CD8-positive, alpha-beta memory T cell (primary cell): ENCODE data around the gene PSTK. TPM values are rescaled to one million over a fixed set of nuclear protein-coding genes. Genes with fewer than 3 reads are reported as not detected.

Experiments
- CTCF ChIA-PET: fragments of 350-600 bp; sonication (Branson Sonifier 250); formaldehyde crosslinking; loops from one replicate; lab custom pipeline; 2021; ENCODE audit warnings: antibody characterized with exemption; lab: Charles Lee
- POLR2A ChIA-PET: fragments of 350-600 bp; sonication (Branson Sonifier 250); formaldehyde crosslinking; loops from one replicate; lab custom pipeline; 2021; ENCODE audit warnings: antibody characterized with exemption; lab: Charles Lee
- DNase-seq, 5 donors: peaks; one replicate each; pipeline versions ENCODE4 v3.0.0 to v3.0.0-alpha.2; 2020 to 2022; ENCODE audit warnings: mixed read lengths in 1 of 5
- H3K27ac ChIP-seq: one replicate; pipeline ENCODE4 v1.7.0; 2013; ENCODE audit warnings: low read depth, mild to moderate bottlenecking, low read length, moderate library complexity
- H3K27me3 ChIP-seq: 2 replicates; pipeline ENCODE4 v1.7.0; 2013; ENCODE audit warnings: low read length, mild to moderate bottlenecking; ENCODE audit not compliant: insufficient read depth, poor library complexity, severe bottlenecking
- H3K36me3 ChIP-seq: 2 replicates; pipeline ENCODE4 v1.7.0; 2013; ENCODE audit warnings: mild to moderate bottlenecking, low read length, moderate library complexity; ENCODE audit not compliant: insufficient read depth
- H3K4me1 ChIP-seq: 2 replicates; pipeline ENCODE4 v1.7.0; 2013; ENCODE audit warnings: mild to moderate bottlenecking, low read length, moderate library complexity; ENCODE audit not compliant: insufficient read depth
- H3K4me3 ChIP-seq: 2 replicates; pipeline ENCODE4 v1.7.0; 2013; ENCODE audit warnings: mild to moderate bottlenecking, low read length
- H3K9me3 ChIP-seq: 2 replicates; pipeline ENCODE4 v1.7.0; 2013; ENCODE audit warnings: mild to moderate bottlenecking, low read length
- H3K27ac Mint-ChIP-seq, 8 donors: one replicate each; pipeline ENCODE4 v1.8.0; 2020 to 2021; ENCODE audit warnings: mixed read lengths in 8 of 8, mild to moderate bottlenecking in 6 of 8, inconsistent platforms in 3 of 8, moderate library complexity in 3 of 8
- H3K27me3 Mint-ChIP-seq, 2 donors: one replicate each; pipeline ENCODE4 v1.8.0; 2020 to 2021; ENCODE audit warnings: mixed read lengths in 2 of 2, mild to moderate bottlenecking in 1 of 2, moderate library complexity in 1 of 2
- H3K36me3 Mint-ChIP-seq, 3 donors: one replicate each; pipeline ENCODE4 v1.8.0; 2020 to 2021; ENCODE audit warnings: mixed read lengths in 3 of 3, inconsistent platforms in 1 of 3, mild to moderate bottlenecking in 1 of 3
- H3K4me1 Mint-ChIP-seq, 3 donors: one replicate each; pipeline ENCODE4 v1.8.0; 2020 to 2021; ENCODE audit warnings: mixed read lengths in 3 of 3, inconsistent platforms in 1 of 3, mild to moderate bottlenecking in 1 of 3
- H3K4me3 Mint-ChIP-seq, 7 donors: one replicate each; pipeline ENCODE4 v1.8.0; 2020 to 2021; ENCODE audit warnings: mixed read lengths in 7 of 7, mild to moderate bottlenecking in 6 of 7, moderate library complexity in 4 of 7, inconsistent platforms in 2 of 7
- H3K9me3 Mint-ChIP-seq, 5 donors: one replicate each; pipeline ENCODE4 v1.8.0; 2020 to 2022; ENCODE audit warnings: mixed read lengths in 5 of 5, mild to moderate bottlenecking in 3 of 5, moderate library complexity in 2 of 5, inconsistent platforms in 1 of 5
- polyA plus RNA-seq: library from polyadenylated mRNA; unstranded; fragments of 300-500 nt; fragmentation: Illumina TruSeq; gene quantifications from one replicate; pipeline ENCODE4 v1.2.3, GENCODE V29; 2021
- total RNA-seq, 2 experiments: library from RNA; stranded (reverse); gene quantifications; one replicate each; pipeline ENCODE4 v1.2.3, GENCODE V29; 2021

The PSTK gene
- total and polyA plus RNA-seq, 3 experiments from 2014 or later, result 5.8 to 8.8 (median 5.8) TPM

DNA sequence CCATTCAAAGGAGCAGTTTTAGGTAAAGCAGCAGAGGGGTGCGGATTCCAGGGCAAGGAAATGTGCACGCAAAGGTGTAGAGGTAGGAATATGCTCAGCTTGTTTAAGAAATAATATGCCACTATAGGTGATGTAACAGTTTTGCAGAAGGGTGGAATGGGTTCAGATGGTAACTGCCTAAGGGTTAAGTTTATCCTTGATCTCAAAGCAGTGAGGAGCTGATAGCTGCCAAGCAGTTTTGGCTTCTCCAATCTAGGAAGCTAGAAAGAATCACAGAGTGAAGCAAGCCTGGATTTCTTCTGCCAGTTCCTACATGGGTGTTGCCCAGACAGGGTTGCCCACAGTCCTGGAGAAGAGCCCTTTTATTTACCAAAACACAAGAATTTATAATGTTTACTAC, 34.6 kb downstream of the PSTK start:
- no peak overlapping the region for H3K27ac ChIP-seq
- POLR2A ChIA-PET, result no interaction called here
- Mint-ChIP-seq H3K36me3 (peaks cover 5 to 21% (median 17%) of the 10 kb centered on the region in 3 donors), H3K27me3 (no peaks in the 10 kb centered on the region), H3K27ac (no peak overlapping the region), H3K9me3 (no peaks in the 10 kb centered on the region), H3K4me1 (peaks cover 17 to 23% (median 20%) of the 10 kb centered on the region in 3 donors), H3K4me3 (no peak overlapping the region)
- H3K4me1 ChIP-seq, result peaks cover 9% of the 10 kb centered on the region
- CTCF ChIA-PET, result no interaction called here
- DNase-seq, result no peak
- no peaks in the 10 kb centered on the region for H3K9me3 ChIP-seq
- H3K36me3 ChIP-seq, result no peaks in the 10 kb centered on the region
- H3K4me3 ChIP-seq, result no peak overlapping the region
- H3K27me3 ChIP-seq, result no peaks in the 10 kb centered on the region

DNA sequence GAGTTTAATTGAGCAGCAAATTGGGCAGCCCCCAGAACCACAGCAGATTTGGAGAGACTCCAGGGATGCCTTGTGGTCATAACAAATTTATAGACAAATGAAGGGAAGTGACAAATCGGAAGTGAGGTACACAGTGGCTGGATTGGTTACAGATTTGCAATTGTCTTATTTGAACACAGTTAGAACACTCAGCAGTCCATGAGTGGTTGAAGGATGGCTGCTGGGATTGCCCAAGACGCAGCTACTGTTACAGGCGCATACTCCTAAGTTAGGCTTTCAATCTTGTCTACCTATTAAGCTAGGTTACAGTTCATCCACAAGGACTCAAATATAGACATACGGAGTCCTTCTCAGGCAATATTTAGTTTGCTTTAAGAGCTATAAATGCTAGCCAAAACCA, 36.0 kb downstream of the PSTK start:
- Mint-ChIP-seq H3K36me3 (peaks cover 5 to 21% (median 17%) of the 10 kb centered on the region in 3 donors), H3K4me3 (no peak overlapping the region)
- CTCF ChIA-PET, result no interaction called here

DNA sequence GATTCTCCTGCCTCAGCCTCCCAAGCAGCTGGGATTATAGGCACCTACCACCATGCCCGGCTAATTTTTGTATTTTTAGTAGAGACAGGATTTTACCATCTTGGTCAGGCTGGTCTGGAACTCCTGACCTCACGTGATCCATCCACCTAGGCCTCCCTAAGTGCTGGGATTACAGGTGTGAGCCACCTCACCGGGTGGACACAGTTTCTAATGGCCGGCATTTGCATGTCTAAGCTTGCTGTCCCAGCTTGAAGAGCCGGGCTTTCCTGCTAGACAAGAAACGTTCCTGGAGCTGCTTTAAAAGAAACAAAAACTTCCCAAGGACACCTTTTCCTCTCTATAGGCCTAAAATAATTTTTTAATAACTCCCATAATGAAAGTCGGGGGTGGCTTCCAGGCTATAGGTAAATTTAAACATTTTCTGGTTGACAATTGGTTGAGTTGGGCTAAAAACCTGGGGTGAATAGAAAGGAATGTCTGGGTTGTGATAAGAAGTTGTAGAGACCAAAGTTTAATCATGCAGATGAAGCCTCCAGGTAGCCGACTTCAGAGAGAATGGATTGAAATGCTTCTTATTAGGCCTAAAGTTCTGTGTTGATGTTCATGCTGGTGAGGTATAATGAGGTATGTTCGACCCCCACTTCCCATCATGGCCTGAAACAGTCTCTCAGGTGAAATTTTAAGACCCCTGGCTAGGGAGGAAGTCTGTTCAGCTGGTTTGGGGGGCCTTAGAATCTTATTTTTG, 37.4 kb downstream of the PSTK start:
- Mint-ChIP-seq H3K9me3 (no peaks in the 10 kb centered on the region), H3K4me1 (peaks cover 3 to 10% (median 4%) of the 10 kb centered on the region in 3 donors), H3K27me3 (no peaks in the 10 kb centered on the region), H3K4me3 (no peak overlapping the region), H3K27ac (no peak overlapping the region), H3K36me3 (peaks cover 5 to 16% (median 12%) of the 10 kb centered on the region in 3 donors)
- no peaks in the 10 kb centered on the region for H3K36me3 ChIP-seq
- no peak overlapping the region for H3K27ac ChIP-seq
- no peaks in the 10 kb centered on the region for H3K4me1 ChIP-seq
- ChIA-PET CTCF (no interaction called here), POLR2A (no interaction called here)
- H3K27me3 ChIP-seq, result no peaks in the 10 kb centered on the region
- no peaks in the 10 kb centered on the region for H3K9me3 ChIP-seq
- no peak for DNase-seq
- no peak overlapping the region for H3K4me3 ChIP-seq

More for the DNA sequence above, 36.0 kb downstream of the PSTK start:
- no peaks in the 10 kb centered on the region for H3K9me3 Mint-ChIP-seq
- POLR2A ChIA-PET, result no interaction called here
- no peak for DNase-seq
- peaks cover 4 to 8% (median 5%) of the 10 kb centered on the region in 3 donors for H3K4me1 Mint-ChIP-seq
- no peaks in the 10 kb centered on the region for H3K27me3 Mint-ChIP-seq
- H3K27ac Mint-ChIP-seq, result no peak overlapping the region
- Histone ChIP-seq H3K4me3 (no peak overlapping the region), H3K27ac (no peak overlapping the region), H3K36me3 (no peaks in the 10 kb centered on the region), H3K9me3 (no peaks in the 10 kb centered on the region), H3K27me3 (no peaks in the 10 kb centered on the region), H3K4me1 (no peaks in the 10 kb centered on the region)

DNA sequence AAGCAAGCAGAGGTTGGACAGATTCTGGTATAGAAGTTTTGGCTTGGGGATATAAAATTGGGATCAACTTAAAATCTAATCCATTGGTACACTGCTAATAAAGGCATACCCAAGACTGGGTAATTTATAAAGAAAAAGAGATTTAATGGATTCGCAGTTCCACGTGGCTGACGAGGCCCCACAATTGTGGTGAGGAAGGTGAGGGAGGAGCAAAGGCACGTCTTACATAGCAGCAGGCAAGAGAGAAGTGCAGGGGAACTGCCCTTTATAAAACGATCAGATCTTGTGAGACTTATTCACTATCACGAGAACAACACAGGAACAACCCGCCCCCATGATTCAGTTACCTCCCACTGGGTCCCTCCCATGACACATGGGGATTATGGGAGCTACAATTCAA, 38.3 kb downstream of the PSTK start:
- no peaks in the 10 kb centered on the region for H3K9me3 ChIP-seq

DNA sequence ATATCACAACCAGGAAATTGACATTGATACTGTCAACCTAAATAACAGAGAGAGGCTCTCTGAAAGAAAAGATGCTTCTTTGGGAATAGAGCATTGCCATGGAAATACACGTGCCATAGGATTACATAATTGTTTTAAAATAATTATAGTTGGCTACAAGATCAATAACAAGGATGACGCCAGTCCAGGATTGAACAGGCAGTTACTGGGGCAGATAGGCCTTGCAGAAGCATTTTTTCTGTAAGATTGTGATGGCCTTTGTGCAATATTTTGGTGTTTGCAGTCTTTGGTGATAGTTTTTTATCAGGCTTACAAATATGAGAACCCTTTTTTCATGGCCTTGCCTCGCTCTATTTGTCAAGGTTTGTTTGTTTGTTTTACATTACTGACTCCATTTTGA, 39.1 kb downstream of the PSTK start:
- H3K27ac ChIP-seq, result no peak overlapping the region
- POLR2A ChIA-PET, result no interaction called here
- H3K36me3 Mint-ChIP-seq, result peaks cover 5 to 12% (median 7%) of the 10 kb centered on the region in 3 donors

More for the DNA sequence above, 38.3 kb downstream of the PSTK start:
- no peak for DNase-seq
- no peaks in the 10 kb centered on the region for H3K36me3 ChIP-seq
- H3K4me1 Mint-ChIP-seq, result peaks cover 2 to 10% (median 4%) of the 10 kb centered on the region in 3 donors
- no peak overlapping the region for H3K27ac Mint-ChIP-seq
- H3K36me3 Mint-ChIP-seq, result peaks cover 5 to 11% (median 9%) of the 10 kb centered on the region in 3 donors
- H3K27me3 Mint-ChIP-seq, result no peaks in the 10 kb centered on the region
- CTCF ChIA-PET, result no interaction called here
- H3K27me3 ChIP-seq, result no peaks in the 10 kb centered on the region
- H3K4me1 ChIP-seq, result no peaks in the 10 kb centered on the region
- POLR2A ChIA-PET, result no interaction called here
- H3K27ac ChIP-seq, result no peak overlapping the region
- H3K9me3 Mint-ChIP-seq, result no peaks in the 10 kb centered on the region
- no peak overlapping the region for H3K4me3 Mint-ChIP-seq
- no peak overlapping the region for H3K4me3 ChIP-seq

DNA sequence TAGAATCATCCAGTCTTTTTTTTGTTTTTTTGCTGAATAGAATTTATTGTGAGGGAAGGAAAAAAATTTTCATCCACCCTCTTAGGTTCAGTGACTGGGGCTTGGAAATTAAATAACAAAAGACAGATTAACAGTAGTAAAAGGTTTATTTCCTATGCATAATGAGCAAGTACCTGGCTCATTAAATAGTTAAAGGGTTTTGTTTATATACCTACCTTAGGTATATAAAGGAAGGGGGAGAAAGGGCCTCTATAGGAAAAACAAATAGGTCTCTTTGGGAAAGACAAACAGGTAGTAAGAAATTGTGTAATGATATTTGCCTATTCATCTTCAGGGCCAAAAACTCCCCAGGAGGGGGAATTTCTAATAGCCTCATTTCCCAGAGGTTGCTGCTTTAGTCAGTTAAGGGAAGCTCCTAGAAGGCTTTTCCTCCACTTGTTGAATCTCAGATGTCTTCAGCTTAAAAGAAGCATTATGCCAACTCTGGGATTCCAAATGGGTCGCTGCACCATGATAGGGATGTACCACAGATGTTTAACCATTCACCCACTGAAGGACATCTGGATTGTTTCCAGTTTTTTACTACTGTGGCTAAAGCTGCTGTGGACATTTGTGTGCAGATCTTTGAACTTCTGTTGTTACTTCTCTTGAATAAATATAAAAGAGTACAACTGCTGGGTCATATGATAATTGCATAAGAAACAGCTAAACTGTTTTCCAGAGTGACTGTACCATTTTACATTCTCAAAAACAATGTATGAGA, 39.9 kb downstream of the PSTK start:
- ChIA-PET POLR2A (no interaction called here), CTCF (no interaction called here)
- Histone ChIP-seq H3K27ac (no peak overlapping the region), H3K4me1 (no peaks in the 10 kb centered on the region), H3K36me3 (no peaks in the 10 kb centered on the region), H3K27me3 (no peaks in the 10 kb centered on the region), H3K9me3 (no peaks in the 10 kb centered on the region), H3K4me3 (no peak overlapping the region)
- Mint-ChIP-seq H3K36me3 (peaks cover 2 to 13% (median 5%) of the 10 kb centered on the region in 3 donors), H3K4me3 (no peak overlapping the region), H3K27ac (no peak overlapping the region), H3K4me1 (peaks cover 2 to 10% (median 6%) of the 10 kb centered on the region in 3 donors), H3K27me3 (no peaks in the 10 kb centered on the region), H3K9me3 (no peaks in the 10 kb centered on the region)
- no peak for DNase-seq

More for the DNA sequence above, 39.1 kb downstream of the PSTK start:
- H3K4me3 ChIP-seq, result no peak overlapping the region
- no peaks in the 10 kb centered on the region for H3K9me3 ChIP-seq
- DNase-seq, result no peak
- no peak overlapping the region for H3K27ac Mint-ChIP-seq
- no peak overlapping the region for H3K4me3 Mint-ChIP-seq
- H3K4me1 ChIP-seq, result no peaks in the 10 kb centered on the region
- no peaks in the 10 kb centered on the region for H3K27me3 Mint-ChIP-seq
- H3K27me3 ChIP-seq, result no peaks in the 10 kb centered on the region
- no peaks in the 10 kb centered on the region for H3K36me3 ChIP-seq
- no peaks in the 10 kb centered on the region for H3K9me3 Mint-ChIP-seq
- peaks cover 2 to 10% (median 6%) of the 10 kb centered on the region in 3 donors for H3K4me1 Mint-ChIP-seq
- CTCF ChIA-PET, result no interaction called here

DNA sequence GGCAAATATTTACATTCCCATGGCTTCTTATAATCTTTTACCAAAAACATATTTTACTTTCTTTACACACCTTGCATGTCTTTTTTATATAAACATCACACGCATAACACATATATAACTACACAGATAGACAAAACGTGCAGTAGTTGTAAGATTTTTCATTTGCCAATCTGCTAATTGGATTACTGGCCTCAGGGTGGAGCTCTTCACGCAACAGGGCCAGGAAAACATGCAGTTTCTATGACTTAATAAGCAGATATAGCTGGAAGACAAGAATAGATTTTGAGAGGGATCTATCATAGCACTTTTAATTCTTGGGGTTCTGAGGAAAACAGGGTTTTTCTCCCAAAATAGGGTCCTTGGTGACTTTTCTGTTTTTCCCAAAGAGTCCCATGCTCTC, 41.3 kb downstream of the PSTK start:
- CTCF ChIA-PET, result no interaction called here
- no peaks in the 10 kb centered on the region for H3K4me1 ChIP-seq
- Mint-ChIP-seq H3K27ac (no peak overlapping the region), H3K4me3 (no peak overlapping the region), H3K27me3 (no peaks in the 10 kb centered on the region), H3K36me3 (peaks cover 0 to 9% (median 5%) of the 10 kb centered on the region in 3 donors), H3K4me1 (peaks cover 4 to 6% (median 5%) of the 10 kb centered on the region in 3 donors), H3K9me3 (no peaks in the 10 kb centered on the region)
- no peaks in the 10 kb centered on the region for H3K9me3 ChIP-seq
- no peak for DNase-seq
- no peaks in the 10 kb centered on the region for H3K27me3 ChIP-seq
- no peaks in the 10 kb centered on the region for H3K36me3 ChIP-seq
- no peak overlapping the region for H3K4me3 ChIP-seq
- POLR2A ChIA-PET, result no interaction called here
- no peak overlapping the region for H3K27ac ChIP-seq

DNA sequence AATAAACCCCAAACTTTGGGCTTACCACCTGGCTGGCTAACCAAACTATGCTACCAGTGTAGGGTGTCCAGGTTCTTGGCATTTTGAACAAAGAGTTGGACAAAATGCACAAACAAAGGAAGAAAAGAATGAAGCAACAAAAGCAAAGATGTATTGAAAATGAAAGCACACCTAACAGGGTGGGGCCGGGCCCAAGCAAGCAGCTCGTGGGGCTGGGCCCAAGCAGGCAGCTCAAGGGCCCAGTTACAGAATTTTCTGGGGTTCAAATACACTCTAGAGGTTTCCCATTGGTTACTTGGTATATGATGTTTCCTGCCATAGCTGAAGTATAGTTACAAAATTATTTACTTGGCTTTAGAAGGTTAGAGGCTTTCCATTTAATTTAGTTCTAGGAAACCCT, 44.3 kb downstream of the PSTK start:
- H3K9me3 ChIP-seq, result no peaks in the 10 kb centered on the region
- CTCF ChIA-PET, result interaction anchor here (0.9 kb wide), 1 partner anchor 9 kb away, joined by 4 read pairs; no protein-coding TSS in a partner anchor
- no peaks in the 10 kb centered on the region for H3K27me3 ChIP-seq
- Mint-ChIP-seq H3K9me3 (no peaks in the 10 kb centered on the region), H3K4me1 (peaks cover 1 to 10% (median 6%) of the 10 kb centered on the region in 3 donors), H3K4me3 (no peak overlapping the region), H3K27me3 (no peaks in the 10 kb centered on the region), H3K36me3 (peaks cover 0 to 4% (median 0%) of the 10 kb centered on the region in 3 donors), H3K27ac (peak overlapping the region in 1 of 8 donors; percentile 85)
- no peak for DNase-seq
- no peaks in the 10 kb centered on the region for H3K36me3 ChIP-seq
- no peak overlapping the region for H3K4me3 ChIP-seq
- H3K4me1 ChIP-seq, result no peaks in the 10 kb centered on the region
- POLR2A ChIA-PET, result no interaction called here
- no peak overlapping the region for H3K27ac ChIP-seq
